ENCODE data around the gene MYH10.
"Not testable (repeated sequence)": the region's sequence is repeated elsewhere in the genome, so short reads cannot be mapped to it uniquely, and the experiment has no call there.

The MYH10 gene

DNA sequence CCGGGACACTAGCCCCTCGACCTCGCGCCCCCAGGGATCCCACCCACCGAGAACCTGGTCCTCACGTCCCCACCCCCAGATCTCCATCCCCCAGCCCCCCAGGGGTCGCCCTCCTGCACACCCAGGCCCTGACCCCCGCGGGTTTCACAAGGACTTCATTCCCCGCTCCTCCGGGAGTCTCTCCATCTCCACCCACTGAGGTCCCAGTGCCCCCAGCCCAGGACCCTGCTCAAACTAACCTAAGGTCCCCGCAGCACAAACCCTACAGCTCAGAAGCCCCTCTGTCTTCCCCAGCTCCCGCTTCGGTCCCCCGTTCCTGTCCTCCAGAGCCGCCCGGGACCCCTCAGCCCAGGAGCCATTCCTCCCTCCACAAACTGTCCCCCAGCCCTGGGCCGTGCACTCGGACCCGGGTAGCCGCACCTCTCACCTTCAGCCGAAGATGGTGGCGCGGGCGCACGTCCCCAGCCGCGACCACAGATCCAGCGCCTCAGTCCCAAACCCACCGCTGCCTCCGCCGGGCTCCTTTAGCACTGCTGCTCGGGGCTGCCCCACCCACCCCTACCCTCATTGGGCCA lies at the start of gene MYH10:
TSS of gene MYH10 (minus strand) at position 499 of the 575 bp plus-strand sequence. CDS start 7,479 bp downstream, outside the sequence.
- FAIRE-seq = no peak

DNA sequence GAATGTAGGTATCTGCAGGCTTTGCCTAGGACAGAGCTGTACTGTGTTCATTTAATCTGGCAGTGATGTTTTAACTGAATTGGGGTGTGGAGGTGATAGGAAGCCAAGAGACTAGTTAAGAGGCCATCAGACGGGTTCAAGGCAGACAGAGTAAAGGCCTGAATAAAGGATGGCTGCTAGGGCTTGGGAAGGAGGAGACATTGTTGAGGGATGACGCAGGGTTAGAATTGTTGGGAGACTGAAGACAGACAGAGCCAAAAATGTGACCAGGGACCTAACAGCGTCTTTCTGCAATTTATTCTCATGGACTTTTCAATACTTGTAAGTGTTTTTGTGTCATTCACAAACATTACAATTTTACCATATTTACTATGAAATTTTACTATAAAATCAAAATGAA lies 48.6 kb upstream of the MYH10 start:
- no peak for FAIRE-seq

DNA sequence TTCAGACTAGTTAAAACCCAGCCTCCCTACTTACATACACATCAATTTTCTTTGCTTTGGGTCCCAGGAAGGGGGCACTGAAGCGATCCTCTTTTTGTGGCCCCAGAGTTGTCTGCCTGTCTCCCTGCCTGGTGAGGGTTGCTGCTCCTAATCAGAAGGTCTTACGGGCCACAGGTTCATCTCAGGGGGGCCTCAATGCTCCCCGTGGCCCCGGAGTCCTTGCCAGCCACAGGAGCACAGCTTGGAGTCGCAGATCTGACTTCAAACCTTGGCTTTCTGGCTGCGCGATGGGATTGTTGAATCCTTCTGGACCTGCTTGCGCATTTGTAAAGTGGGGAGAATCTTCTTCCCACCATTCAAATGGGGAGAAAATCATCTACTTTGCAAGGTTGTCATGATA lies 44.8 kb upstream of the MYH10 start:
- no peak for FAIRE-seq

DNA sequence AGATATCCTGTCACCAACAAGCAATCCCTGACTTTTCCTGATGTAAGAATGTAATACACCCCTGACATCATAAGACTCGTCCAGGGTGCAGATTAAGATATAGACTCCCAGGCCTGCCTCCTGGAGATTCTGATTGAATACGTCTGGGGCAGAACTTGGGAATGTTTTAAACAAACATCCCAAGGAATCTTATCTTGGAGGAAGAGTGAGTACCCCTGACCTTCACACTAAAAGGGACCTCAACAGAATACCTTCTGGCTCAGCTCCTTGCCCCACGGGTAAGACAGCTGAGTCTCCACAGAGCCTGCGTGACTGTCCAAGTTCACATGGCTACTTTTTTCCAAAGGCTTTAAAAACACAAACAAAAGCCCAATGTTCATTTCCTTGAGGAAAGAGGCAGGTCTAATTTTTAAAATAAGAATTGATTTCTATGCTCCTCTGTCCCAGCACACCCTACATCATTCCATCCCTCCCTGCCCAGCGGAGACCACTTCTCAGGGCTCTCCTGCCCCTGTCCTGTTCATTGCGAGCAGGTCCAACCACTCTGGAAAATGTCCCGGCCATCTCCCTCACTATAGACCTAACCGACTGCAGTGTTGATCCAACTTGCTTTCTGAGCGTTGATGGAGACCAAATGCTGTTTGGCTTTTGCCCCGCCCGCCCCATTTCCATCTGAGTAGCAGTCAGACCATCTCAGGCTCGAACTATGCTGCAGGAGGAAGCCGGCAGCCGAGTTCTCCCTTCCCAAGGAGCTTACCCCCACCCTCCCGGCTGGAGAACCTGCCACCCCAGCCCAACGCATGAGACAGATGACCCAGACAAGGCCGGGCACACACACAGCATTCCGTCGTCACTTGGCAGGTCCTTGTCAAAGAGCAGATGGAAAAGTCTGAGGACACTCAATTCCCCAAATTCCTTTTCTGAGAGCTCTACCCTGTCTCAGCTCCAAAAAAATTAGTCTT lies 44.1 kb upstream of the MYH10 start:
- FAIRE-seq = no peak

DNA sequence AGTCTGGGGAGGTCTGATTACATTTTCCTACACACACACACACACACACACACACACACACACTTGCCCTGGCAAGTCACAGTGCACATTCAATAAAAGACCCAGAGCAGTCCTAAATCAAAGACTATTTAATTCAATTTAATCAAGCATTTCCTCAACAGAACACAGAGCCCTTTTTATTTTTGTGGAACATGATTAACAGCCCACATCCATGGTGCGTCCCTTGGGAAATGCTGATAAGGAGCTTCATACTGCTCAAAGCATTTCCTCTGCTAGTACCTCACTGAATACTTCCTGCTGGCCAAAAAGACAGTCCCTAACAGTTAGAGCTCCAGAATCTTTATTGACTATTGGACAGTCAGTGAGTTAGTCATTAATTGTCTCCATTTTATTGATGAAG lies 43.1 kb upstream of the MYH10 start:
- no peak for FAIRE-seq

DNA sequence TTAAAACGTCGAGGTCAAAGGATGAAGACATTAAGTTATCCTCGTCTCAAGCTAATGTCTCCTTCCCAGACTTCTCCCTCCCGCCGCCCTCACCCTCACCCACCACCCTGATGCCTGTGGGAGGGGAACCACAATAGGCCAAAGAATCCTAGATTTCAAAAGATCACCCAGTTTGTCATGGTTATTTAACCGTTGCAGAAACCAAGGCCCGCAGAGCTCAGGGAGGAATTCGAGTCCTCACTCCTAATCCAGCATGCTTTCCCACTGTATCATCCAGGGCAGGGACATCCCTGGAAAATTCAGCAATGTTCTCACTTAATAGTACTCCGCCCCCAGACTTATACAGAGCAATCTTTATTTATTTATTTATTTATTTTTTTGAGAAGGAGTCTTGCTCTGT lies 41.8 kb upstream of the MYH10 start:
- FAIRE-seq = no peak

DNA sequence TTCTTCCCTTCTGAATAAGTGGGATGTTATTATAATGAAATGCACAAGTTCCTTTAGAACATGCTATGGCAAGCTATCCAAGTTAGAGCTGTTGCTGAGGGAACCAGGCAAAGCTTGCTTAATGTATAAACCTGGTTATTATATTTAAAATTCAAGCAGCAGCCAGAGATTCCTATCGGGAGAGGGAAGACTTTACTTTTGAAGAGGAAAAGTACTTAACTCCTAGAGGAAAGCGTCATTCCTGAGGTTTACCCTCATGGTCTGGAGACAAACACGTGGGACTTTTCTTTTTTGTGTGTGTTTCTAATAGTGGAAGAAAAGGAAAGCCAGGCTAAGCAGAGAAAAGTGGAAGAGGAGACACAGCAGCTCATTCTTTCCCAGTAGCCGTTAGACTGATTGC lies 39.9 kb upstream of the MYH10 start:
- FAIRE-seq = no peak

DNA sequence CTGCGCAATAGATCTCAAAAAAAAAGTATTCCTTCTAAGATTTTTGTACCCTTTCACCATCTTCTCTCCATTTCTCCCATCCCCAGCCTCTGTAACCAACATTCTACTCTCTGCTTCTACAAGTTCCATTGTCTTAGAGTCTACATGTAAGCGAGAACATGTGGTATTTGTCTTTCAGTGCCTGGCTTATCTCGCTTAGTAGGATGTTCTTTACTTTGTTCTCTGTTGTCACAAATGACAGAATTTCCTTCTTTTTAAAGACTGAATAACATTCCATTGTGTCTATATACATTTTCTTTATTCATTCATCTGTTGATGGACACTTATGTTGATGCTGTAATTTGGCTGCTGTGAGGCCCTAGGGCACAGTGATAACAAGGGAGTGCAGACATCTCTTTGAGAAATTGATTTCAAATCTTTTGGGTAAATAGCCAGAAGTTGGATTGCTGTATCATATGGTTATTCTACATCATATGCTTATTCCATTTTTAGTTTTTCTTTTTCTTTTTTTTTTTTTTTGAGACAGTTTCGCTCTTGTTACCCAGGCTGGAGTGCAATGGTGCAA lies 37.7 kb upstream of the MYH10 start:
- no peak for FAIRE-seq

DNA sequence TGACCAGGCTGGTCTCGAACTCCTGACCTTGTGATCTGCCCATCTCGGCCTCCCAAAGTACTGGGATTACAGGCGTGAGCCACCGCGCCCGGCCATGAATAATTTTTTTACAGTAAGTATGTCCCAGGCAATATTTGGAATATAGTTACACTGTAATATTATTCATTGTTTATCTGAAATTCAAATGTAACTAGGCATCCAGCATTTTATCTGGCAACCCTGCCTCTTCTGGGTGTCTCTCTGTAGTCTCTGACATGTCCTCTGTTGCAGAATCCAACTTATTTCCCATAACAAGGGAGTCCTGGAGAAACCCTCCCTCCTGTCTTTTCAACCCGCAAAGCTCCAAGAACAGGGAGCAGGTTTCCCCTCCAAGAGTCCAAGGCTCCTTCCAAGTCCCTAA lies 36.9 kb upstream of the MYH10 start:
- no peak for FAIRE-seq

DNA sequence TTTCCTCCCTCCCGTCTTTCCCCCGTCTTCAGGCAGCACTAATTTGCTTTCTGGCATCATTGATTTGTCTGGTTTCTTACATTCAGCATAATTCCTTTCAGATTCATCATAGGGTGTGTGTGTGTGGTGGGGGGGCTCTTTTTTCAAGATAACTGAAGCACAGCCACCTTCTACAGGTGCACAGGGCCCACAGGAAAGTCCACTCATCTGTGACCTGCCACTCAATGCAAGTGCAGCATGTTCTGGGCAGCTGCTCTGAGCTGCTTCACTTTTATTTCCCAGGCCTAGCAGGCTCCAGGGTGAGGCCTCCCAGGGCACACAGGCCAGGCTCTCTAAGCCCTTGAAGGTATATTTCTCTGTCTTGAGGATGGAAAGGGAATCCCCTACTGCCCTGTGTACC lies 35.2 kb upstream of the MYH10 start:
- FAIRE-seq = no peak

DNA sequence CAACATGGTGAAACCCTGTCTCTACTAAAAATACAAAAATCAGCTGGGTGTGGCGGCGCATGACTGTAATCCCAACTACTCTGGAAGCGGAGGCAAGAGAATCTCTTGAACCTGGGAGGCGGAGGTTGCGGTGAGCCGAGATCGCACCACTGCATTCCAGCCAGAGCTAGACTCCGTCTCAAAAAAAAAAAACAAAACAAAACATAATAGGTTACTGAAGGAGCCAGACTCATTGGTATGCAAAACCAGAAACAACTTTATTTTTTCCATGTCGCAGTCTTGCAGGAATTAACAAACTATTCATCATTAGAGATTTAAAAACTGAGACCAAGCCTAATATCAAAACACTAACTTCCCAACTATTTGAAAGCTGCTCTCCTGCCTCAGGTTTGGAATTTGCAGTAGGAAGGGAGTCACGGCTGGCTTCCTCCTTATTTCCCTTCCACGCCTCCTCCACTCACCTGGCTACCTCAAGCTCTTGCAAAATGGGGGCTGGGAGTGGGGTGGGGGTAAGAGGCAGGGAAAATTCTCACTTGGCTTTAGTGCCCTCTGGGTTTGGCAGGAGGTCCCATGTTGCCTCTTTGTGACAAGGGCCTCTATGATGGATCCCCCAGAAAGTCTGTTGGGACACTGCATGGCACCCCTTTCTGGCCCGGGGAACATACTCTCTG lies 34.1 kb upstream of the MYH10 start:
- FAIRE-seq = no peak

DNA sequence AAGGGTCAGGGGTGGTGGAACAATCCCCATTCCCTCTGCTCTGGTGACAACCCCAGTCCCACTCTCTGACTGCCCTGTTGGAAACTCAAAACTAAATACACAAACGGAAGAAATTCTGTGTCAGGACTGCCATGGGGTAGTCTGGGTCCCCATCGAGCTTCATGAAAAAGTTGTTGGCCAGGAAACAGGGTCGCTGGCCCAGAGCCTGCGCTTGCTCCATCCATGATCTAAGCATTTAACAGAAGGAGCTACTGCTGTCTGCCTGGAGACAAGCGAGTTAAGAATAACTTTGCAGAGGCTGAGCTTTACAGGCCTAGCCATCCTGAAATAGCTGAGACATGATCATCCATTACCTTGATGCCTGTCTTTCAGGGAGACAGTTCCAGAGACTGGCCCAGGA lies 32.4 kb upstream of the MYH10 start:
- FAIRE-seq = no peak

DNA sequence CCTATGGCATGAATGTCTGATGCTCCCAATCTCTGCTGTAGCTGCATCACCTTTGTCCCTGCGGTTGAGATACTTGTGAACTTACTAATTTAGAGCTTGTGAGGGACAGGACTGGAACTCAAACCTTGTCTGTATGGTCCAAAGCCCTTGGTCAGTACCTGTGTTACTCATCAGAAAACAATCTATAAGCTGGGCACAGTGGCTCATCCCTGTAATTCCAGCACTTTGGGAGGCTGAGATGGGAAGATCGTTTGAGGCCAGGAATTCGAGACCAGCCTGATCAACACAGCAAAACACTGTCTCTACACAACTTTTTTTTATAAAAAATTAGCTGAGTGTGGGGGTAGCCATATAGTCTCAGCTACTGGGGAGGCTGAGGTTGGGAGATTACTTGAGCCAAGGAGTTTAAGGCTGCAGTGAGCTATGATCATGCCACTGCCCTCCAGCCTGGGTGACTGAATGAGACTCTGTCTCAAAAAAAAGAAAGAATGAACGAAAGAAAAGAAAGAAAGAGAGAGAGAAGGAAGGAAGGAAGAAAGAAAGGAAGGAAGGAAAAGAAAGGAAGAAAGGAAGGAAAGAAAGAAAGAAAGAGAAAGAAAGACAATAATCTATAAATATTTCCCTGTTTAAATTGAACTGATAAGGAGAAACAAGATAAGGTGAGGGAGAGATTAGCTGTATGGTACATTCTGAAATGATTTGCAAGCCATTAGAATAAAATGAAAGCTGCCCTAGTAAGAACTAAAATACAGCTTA lies 31.7 kb upstream of the MYH10 start:
- FAIRE-seq = no peak

DNA sequence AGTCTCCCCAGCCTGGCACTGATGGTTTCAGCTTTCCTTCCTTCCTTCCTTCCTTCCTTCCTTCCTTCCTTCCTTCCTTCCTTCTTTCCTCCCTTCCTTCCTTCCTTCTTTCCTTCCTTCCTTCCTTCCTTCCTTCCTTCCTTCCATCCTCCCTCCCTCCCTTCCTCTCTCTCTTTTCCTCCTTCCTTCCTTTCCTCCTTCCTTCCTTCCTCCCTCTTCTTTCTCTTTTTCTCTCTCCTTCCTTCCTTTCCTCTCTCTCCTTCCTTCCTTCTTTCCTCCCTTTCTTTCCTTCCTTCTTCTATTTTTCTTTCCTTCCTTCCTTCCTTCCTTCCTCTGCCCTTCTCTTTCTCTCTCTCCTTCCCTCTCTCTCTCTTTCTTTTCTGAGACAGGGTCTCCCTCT lies 30.2 kb upstream of the MYH10 start:
- FAIRE-seq = not testable (repeated sequence)

DNA sequence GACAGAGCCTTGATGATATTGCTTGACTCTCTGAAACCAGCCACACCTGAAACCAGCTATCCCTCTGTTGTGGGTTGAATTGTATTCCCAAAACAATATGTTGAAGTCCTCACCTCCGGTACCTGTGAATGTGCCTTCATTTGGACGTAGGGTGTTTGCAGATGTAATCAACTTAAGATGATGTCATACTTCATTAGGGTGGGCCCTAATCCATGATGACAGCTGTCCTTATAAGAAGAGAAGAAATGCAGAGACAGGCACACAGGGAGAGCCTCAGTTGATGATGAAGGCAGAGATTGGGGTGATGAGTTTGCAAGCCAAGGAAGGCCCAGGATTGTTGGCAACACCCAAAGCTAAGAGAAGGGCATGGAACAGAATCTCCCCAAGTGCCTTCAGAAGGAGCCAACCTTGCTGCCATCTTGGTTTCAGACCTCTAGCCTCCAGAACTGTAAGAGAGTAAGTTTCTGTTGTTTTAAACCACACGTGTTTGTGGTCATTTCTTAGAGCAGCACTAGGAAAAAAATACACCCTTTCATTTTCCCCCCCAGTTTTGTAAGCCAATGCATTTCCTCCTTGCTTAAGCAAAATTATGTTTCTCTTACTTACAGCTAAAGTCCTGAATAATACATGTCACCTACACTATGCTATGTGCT lies 29.4 kb upstream of the MYH10 start:
- no peak for FAIRE-seq

DNA sequence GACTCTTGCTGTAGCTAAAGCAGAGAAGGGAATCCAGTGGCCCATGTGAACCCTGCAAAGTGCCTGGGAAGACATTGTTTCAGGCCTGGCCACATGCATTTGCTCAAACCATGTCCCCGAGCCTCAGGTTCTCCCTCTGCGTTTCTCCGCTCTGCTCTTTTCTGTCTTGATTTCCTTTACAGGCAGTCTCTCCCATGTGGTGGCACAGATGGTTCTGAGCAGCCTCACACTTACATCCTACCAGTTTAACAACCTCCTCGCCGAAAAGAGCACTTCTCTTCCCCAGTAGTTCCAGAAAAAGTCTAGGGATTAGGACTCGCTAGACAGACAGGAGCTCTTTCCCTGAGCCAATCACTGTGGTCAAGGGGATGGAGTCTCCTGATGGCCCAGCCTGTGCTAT lies 28.3 kb upstream of the MYH10 start:
- no peak for FAIRE-seq

DNA sequence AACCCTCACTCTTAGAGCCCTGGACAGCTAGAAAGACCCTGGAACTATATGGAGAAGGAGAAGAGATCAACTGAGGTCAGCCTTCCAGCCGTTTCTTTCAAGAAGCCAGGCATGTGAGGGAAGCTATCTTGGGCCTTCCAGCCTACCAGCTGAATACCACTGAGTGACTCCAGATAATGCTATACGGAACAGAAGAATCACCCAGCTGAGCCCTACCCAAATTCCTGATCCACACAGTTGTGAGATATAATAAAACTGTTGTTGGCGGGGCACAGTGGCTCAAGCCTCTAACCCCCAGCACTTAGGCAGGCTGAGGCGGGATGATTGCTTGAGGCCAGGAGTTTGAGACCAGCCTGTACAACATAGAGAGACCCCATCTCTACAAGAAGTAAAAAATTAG lies 26.2 kb upstream of the MYH10 start:
- no peak for FAIRE-seq

DNA sequence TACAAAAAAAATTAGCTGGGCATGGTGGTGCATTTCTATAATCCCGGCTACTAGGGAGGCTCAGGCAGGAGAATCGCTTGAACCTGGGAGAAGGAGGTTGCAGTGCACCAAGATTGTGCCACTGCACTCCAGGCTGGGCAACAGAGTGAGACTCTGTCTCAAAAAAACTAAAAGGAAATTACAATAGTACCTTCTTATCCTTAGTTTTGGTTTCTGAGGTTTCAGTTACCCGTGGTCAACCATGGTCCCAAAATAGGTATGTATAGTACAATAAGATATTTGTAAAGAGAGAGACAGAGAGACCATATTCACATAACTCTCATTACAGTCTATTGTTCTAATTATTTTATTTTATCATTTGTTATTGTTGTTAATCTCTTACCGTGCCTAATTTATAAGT lies 24.3 kb upstream of the MYH10 start:
- FAIRE-seq = no peak

DNA sequence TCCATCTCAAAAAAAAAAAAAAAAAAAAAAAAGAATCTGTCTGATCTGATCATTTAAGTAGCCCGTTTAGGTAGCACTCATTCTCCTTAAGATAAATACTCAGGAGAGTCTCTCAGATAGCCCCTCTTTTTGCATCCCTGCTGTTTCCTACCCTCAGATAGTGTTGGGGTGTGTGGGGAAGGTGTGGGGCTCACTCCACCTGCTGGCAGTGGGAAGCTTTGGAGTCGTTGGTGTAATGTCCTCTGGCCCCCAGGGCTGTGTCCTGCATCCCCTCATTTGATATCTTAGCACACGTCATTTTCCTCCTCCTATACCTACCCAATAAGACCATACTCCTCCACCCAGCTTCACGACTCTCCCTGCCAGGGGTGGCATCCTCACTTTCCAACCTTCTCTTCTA lies 20.5 kb upstream of the MYH10 start:
- no peak for FAIRE-seq

DNA sequence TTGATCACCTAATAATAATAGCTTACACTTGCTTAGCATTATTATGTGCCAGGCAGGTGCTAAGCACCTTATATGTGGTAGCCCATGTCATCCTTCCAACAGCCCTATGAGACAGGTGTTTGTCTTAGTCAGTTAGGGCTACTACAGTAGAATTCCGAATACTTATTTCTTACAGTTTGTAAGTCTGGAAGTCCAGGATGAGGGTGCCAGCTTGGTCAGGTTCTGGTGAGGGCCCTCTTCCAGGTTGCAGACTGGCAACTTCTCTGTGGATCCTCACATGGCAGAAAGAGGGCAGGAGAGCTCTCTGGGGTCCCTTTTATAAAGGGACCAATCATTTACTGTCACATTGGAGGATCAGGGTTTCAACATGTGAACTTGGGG lies 19.6 kb upstream of the MYH10 start:
- FAIRE-seq = no peak

DNA sequence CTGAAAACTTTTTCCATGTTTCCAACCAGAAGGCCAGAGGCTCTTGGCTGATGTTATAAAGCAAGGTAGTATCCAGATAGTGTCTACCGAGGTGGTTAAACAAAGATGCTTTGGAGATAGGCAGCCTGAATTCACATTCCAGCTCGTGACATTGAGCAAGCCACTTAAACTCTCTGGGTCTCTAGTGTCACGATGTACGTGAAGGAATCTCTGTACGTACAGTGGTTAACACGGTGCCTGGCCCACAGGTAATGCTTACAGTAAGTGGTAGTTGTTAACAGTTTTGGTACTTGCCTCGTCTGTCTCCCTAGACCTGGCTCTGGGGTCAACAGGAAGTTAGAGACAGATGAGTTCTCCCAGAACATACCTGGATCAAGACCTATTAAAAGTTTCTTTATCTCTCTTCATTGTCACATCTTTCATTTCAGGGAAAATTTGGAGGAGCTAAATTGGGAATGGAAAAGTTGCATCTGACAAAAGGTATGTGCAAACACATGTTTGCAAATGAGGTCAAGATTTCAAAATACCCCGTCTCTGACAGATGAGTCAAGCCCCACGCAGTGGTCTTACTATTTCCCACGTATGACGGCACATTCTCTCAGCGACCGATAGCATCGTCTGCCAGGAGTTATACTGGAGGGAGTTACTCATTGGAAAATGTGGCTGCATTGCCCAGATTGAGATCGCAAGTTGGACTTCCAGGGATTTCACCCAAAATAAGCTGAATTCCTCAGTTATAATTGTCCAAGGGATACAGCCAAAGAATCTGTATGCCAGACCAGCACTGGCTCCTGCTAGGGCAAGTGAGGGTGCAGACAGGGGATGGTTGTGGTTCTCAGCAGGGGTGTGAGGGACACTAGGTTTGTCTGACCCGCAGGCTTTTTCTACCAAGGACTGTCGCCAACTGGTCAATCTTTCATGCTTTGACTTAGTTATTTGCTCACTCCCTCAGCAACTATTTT lies 18.9 kb upstream of the MYH10 start:
- FAIRE-seq = no peak

Data from TTC549 (cell line).